ENCODE results near the gene TANGO6. TPM values are rescaled to one million over a fixed set of nuclear protein-coding genes. Genes with fewer than 3 reads are reported as not detected.

The TANGO6 gene
- total and polyA plus RNA-seq, 2 of the 8 experiments (the other 6 are each of a cell fraction or from before 2014, with no cell fraction given): 5.0 to 19.5 TPM

GRCh38 chr16:69113216-69113615, 269.9 kb downstream of the TANGO6 start:
- peaks cover 29% of the 10 kb centered on the region for H3K79me1 ChIP-seq (ENCODE audit: low read depth, low read length)
- no peak overlapping the region for H3K56ac ChIP-seq (replicated peaks; ENCODE audit: insufficient read length, low read depth, low read length)
- DNase-seq (ENCODE audit: low read depth in 1 of 2, low spot score in 2 of 2) (no peak), FAIRE-seq (no peak)
- no peak overlapping the region; the same call in 1 of the 2 replicates for H2BK12ac ChIP-seq (ENCODE audit: low read depth, low read length)
- H3K27me3 ChIP-seq (replicated peaks in 1 of 4; ENCODE audit: control insufficient read depth in 3 of 4, extremely low read depth in 1 of 4, insufficient read depth in 3 of 4, low read length in 3 of 4): no peaks in the 10 kb centered on the region
- H3K23me2 ChIP-seq (ENCODE audit: low read depth, low read length): peaks cover under 1% of the 10 kb centered on the region; the same call in 1 of the 2 replicates
- peaks cover 8 to 39% of the 10 kb centered on the region in 2 experiments; a peak in 3 of 4 replicates for H3K79me2 ChIP-seq (ENCODE audit: control insufficient read depth in 1 of 2, insufficient read depth in 2 of 2, low read length in 2 of 2)
- no peak overlapping the region for H3K4me3 ChIP-seq (ENCODE audit: extremely low read depth in 1 of 4, insufficient read depth in 2 of 4, low read depth in 3 of 4, low read length in 4 of 4)
- 94% methylated on average over 7 of the region's 7 CpGs; no CpG with 5 or more reads in 1 of the 2 experiments for WGBS, 2 experiments (ENCODE audit: extremely low coverage in 1 of 2, insufficient coverage in 1 of 2, insufficient read length in 1 of 2, insufficient replicate concordance in 2 of 2, low coverage in 1 of 2, low lambda C conversion rate in 2 of 2, missing lambda C conversion rate in 1 of 2)
- no peak overlapping the region for H3K14ac ChIP-seq (ENCODE audit: insufficient read length)
- H3K27ac ChIP-seq (ENCODE audit: low read depth, low read length): no peak overlapping the region
- no peak overlapping the region for H2BK20ac ChIP-seq (ENCODE audit: low read length)
- H2AFZ ChIP-seq (ENCODE audit: low read length): no peak overlapping the region
- no peak overlapping the region for H4K5ac ChIP-seq (ENCODE audit: insufficient read length, low read depth, low read length)
- peaks cover 45 to 74% (median 71%) of the 10 kb centered on the region in 4 experiments for H3K36me3 ChIP-seq (ENCODE audit: control insufficient read depth in 2 of 4, insufficient read depth in 4 of 4, low read length in 3 of 4)
- H2BK15ac ChIP-seq (ENCODE audit: low read length): no peak overlapping the region
- H4K91ac ChIP-seq (replicated peaks; ENCODE audit: insufficient read length, low read length): no peak overlapping the region
- H3K4me2 ChIP-seq (ENCODE audit: insufficient read depth in 1 of 2, low read depth in 2 of 2, low read length in 2 of 2): no peak overlapping the region
- no peak overlapping the region for H4K8ac ChIP-seq (ENCODE audit: extremely low read depth, insufficient read depth, low read length)
- CTCF ChIA-PET (ENCODE audit: partially characterized antibody): interaction anchor here (0.6 to 10.6 kb wide), 26 partner anchors 8 to 566 kb away, joined by 3 to 174 read pairs (median 5); no protein-coding TSS in a partner anchor
- no peak for TF ChIP-seq SRF (IDR thresholded peaks at IDR 0.05; ENCODE audit: low read depth, low read length)
- TF ChIP-seq BCL11A (IDR thresholded peaks at IDR 0.05; ENCODE audit: low read depth in 2 of 2, low read length in 2 of 2): no peak
- no peak; the same call in 1 of the 2 replicates for TF ChIP-seq POLR2AphosphoS5 (IDR thresholded peaks at IDR 0.05; ENCODE audit: low read depth, low read length)
- no peak for TF ChIP-seq JUN (IDR thresholded peaks at IDR 0.05; ENCODE audit: low read depth, low read length)
- TF ChIP-seq POU5F1 (IDR thresholded peaks at IDR 0.05; ENCODE audit: low read depth, low read length): no peak
- no peak for TF ChIP-seq SIX5 (IDR thresholded peaks at IDR 0.05; ENCODE audit: low read depth, low read length)
- no peak for TF ChIP-seq TAF1 (IDR thresholded peaks at IDR 0.05; ENCODE audit: low read depth, low read length)
- TF ChIP-seq SUZ12 (IDR thresholded peaks at IDR 0.05; ENCODE audit: low read length): no peak
- no peak for TF ChIP-seq HDAC2 (IDR thresholded peaks at IDR 0.05; ENCODE audit: borderline replicate concordance in 1 of 2, low read depth in 2 of 2, low read length in 2 of 2)
- TF ChIP-seq TCF12 (IDR thresholded peaks at IDR 0.05; ENCODE audit: low read depth, low read length): no peak
- TF ChIP-seq MAX (IDR thresholded peaks at IDR 0.05): no peak
- no peak for TF ChIP-seq FOSL1 (IDR thresholded peaks at IDR 0.05; ENCODE audit: insufficient read depth, low read depth, low read length)
- H3K18ac ChIP-seq (ENCODE audit: extremely low read depth, low read length): no peak overlapping the region
- H3K4me1 ChIP-seq (replicated peaks in 1 of 4; ENCODE audit: control insufficient read depth in 3 of 4, insufficient read depth in 4 of 4, low read length in 3 of 4): peaks cover 4 to 13% (median 10%) of the 10 kb centered on the region in 4 experiments
- POLR2A ChIA-PET (ENCODE audit: partially characterized antibody): interaction anchor here (0.6 to 3.8 kb wide), 7 partner anchors 8 to 269 kb away, joined by 3 to 20 read pairs (median 11); partner anchors contain the start of genes CHTF8 and UTP4
- H3K23ac ChIP-seq (ENCODE audit: insufficient read length): no peak overlapping the region
- H3K4ac ChIP-seq (replicated peaks; ENCODE audit: insufficient read length, low read depth, low read length): no peak overlapping the region
- H2AK5ac ChIP-seq (ENCODE audit: low read depth, low read length): no peak overlapping the region
- peaks cover 11 to 24% of the 10 kb centered on the region in 2 experiments for H4K20me1 ChIP-seq (replicated peaks in 1 of 2; ENCODE audit: control insufficient read depth in 1 of 2, insufficient read depth in 2 of 2, low read length in 2 of 2)
- no peak overlapping the region for H2BK120ac ChIP-seq (replicated peaks; ENCODE audit: low read depth, low read length)
- H2BK5ac ChIP-seq (ENCODE audit: low read depth, low read length): no peak overlapping the region
- H3K9ac ChIP-seq (replicated peaks in 1 of 4; ENCODE audit: extremely low read depth in 1 of 4, low read depth in 3 of 4, low read length in 3 of 4): no peak overlapping the region
- H3K9me3 ChIP-seq (ENCODE audit: insufficient read depth in 2 of 2, low read depth in 1 of 2, low read length in 1 of 2): no peaks in the 10 kb centered on the region
